ENCODE results near the gene AP1G2. TPM values are rescaled to one million over a fixed set of nuclear protein-coding genes. Genes with fewer than 3 reads are reported as not detected.

The AP1G2 gene
- polyA plus RNA-seq, result 7.7 and 8.5 TPM in 2 replicates

GRCh38 chr14:23567186-23568020 lies at the start of gene AP1G2:
AP1G2 (minus strand) TSS chr14:23567791; CDS start chr14:23567314, 477 bp downstream.

GRCh38 chr14:23578560-23579310 lies 11.1 kb upstream of the AP1G2 start, which contains the start of gene JPH4:
JPH4 (minus strand) TSS chr14:23578790; CDS start chr14:23577453, 1,337 bp downstream.

GRCh38 chr14:23555882-23556699 lies 11.5 kb downstream of the AP1G2 start, which contains the start of gene THTPA:
THTPA (plus strand) TSS chr14:23556271; CDS start chr14:23556758, 487 bp downstream.

GRCh38 chr14:23551266-23552028 lies 16.1 kb downstream of the AP1G2 start, which contains the start of gene ZFHX2:
ZFHX2 (minus strand) TSS chr14:23551765; CDS start chr14:23535325, 16,440 bp downstream.

Other genes starting within 250 kb of the AP1G2 start
- 52.3 and 57.9 TPM in 2 replicates for gene PABPN1, start 246.3 kb downstream of the AP1G2 start, polyA plus RNA-seq
- 46.4 and 58.9 TPM in 2 replicates for gene SLC22A17, start 214.9 kb downstream of the AP1G2 start, polyA plus RNA-seq
- gene EFS, start 202.6 kb downstream of the AP1G2 start, polyA plus RNA-seq, result 0.16 and 0.21 TPM in 2 replicates
- not detected in 2 replicates for gene IL25, start 195.0 kb downstream of the AP1G2 start, polyA plus RNA-seq
- not detected in 2 replicates for gene CMTM5, start 190.7 kb downstream of the AP1G2 start, polyA plus RNA-seq
- not detected in 2 replicates for gene MYH6, start 159.5 kb downstream of the AP1G2 start, polyA plus RNA-seq
- gene MYH7, start 132.1 kb downstream of the AP1G2 start, polyA plus RNA-seq, result not detected in 2 replicates
- gene NGDN, start 98.1 kb downstream of the AP1G2 start, polyA plus RNA-seq, result 77.3 and 118 TPM in 2 replicates
- gene ZFHX2, start 16.0 kb downstream of the AP1G2 start, polyA plus RNA-seq, result 1.7 and 2.7 TPM in 2 replicates
- 6.7 and 16.0 TPM in 2 replicates for gene THTPA, start 11.5 kb downstream of the AP1G2 start, polyA plus RNA-seq
- gene JPH4, start 11.0 kb upstream of the AP1G2 start, polyA plus RNA-seq, result 1.1 and 8.0 TPM in 2 replicates
- gene DHRS2, start 68.6 kb upstream of the AP1G2 start, polyA plus RNA-seq, result not detected in 2 replicates